HG03159 (cell line): ENCODE measurements around the gene FAM117A.
"Not testable (repeated sequence)": the region's sequence is repeated elsewhere in the genome, so short reads cannot be mapped to it uniquely, and the experiment has no call there.

Experiments
- ATAC-seq: cut with Tn5 transposase; IDR thresholded peaks from one replicate; pipeline ENCODE4 v1.9.1; 2021; ENCODE audit warnings: mild to moderate bottlenecking, moderate library complexity; ENCODE audit not compliant: unreplicated experiment

FAM117A gene

GRCh38 chr17:49681106-49681979 is 82.6 kb downstream of the FAM117A start:
- no peak for ATAC-seq

DNA sequence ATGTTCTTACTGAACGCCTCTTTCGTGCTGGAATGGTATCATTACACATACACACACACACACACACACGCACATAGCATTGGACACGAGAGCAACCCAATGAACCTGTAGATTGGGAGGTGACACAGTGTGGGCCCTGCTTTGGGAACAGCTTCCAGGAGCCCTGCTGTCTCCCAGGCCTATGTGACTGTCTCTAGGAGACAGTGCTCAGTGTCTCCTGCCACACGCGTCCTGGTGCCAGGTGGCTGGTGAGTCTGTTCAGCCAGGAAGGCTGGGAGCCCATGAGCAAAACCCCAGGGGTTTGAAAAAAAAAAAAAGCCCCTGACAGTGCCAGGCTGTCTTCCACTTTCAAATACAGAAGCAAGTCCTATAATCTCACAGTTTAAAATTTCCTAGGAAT is 83.6 kb downstream of the FAM117A start:
- ATAC-seq: no peak

DNA sequence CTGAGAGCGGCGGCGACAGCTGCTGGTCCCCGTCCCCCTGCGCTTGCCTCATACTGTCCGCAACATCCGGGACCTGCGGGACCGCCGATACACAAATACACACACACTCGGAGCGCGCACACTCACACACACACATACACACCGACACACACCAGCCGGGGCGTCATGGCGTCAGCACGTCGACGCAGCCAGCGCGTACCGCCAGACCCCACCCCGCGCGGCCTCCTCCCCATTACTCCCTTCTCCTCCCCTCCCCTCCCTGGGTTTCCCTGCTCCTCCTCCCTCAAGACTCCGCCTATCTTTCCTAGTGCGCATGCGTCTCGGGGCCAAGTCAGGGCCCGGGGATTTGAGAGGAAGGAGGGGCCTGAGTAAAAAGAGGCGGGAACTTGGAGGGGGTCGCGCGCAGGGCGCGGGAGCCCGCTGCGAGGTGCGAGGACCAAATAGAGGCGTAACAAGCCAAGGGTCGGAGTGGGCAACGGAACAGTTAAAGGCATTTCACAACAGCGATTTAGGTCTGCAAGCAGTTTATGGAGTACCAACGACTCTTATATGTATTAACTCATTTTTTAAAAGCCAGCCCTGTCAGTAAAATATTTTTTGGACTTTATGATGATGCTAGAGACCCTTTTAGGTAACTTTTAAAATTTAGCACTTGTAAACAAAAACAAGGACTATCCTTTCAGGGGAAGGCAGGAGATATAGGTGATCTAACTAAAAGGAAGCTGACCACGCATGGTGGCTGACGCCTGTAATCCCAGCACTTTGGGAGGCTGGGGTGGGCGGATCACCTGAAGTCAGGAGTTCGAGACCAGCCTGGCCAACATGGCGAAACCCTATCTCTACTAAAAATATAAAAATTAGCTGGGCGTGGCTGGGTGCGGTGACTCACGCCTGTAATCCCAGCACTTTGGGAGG is 85.7 kb downstream of the FAM117A start, which contains the start of gene SPOP:
Gene SPOP (minus strand): TSS at position 165 of the 915 bp plus-strand sequence. CDS start 55,287 bp downstream, outside the sequence.
- peak; percentile 71 for ATAC-seq

GRCh38 chr17:49677134-49677932 is 86.6 kb downstream of the FAM117A start:
- ATAC-seq: peak; percentile 46

DNA sequence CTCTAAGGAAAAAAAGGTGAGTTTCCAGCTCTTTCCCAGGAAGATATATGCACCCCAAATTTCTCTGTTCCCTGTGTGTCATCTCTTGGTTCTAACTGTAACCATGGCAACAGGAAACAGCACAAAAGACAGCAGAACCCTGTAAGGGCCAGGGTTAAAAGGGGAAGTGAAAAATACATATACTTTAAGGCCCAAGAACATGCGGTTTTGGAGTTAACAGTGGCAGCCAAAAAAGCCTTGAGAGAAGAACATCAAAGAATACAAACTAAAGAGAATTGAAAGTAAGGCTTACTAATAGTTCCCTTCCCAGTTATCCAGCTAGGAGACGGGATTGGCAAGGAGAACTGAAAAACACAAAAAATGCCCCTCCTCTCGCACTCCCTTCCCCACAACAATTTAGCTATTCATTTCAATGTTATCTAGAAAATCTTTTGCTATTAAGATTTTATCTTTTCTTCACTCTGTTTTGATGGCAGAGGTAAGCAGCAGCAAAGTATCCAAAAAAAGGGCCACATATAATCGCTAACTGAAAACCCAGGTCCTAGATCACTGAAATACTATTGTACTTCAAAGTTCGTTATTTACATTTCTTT is 87.6 kb downstream of the FAM117A start:
- peak; percentile 60 for ATAC-seq

DNA sequence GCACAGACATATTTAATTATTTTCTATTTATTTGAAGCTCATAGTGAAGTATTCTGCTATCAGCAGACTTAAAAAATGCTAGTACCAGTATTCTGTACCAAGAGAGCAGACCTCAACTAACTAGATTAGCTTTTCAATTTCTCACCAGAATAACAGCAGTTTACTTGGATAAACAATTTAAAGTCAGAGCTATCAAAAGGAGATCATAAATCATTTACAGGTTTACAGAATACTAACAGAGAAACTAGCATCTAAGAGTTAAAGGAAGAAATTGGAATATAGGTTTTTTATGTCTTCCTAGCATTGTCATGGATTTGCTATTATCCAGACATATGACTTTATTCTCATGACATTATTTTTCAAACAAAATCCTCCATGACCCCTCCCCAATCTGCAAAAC is 89.4 kb downstream of the FAM117A start:
- no peak for ATAC-seq

GRCh38 chr17:49673679-49674078 is 90.3 kb downstream of the FAM117A start:
- ATAC-seq: not testable (repeated sequence)

DNA sequence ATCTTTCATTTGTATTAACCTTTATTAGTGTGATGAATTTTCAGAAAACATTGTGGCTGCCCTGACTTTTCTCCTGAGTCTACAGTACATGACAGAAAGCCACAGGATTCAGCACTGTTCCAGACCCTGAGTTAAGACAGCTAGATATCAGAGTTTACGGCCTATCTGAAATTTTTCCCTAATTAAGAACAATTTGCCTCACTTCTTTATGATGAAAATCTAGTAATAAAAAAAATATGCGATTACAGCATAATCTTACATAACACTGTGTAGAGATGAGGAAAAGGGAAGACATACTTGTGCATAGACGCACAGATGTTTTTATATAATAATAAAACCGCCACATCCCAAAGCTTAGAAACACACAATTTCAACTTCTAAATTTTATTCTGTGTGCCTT is 93.3 kb downstream of the FAM117A start:
- no peak for ATAC-seq

GRCh38 chr17:49670002-49670401 is 93.9 kb downstream of the FAM117A start:
- ATAC-seq: no peak

DNA sequence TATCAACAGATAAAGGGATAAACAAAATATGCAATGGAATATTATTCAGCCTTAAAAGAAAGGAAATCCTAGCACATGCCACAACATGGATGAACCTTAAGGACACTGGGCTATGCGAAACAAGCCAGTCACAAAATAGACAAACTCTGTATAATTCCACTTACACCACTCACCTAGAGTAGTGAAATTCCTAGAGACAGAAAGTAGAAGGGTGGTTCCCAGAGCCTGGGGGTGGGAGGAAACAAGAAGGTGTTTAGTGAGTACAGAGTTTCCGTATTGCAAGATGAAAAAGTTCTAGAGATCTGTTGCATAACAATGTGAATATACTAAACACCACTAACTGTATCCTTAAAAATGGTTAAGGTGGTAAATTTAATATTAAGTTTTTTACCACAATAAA is 96.1 kb downstream of the FAM117A start:
- ATAC-seq: no peak

DNA sequence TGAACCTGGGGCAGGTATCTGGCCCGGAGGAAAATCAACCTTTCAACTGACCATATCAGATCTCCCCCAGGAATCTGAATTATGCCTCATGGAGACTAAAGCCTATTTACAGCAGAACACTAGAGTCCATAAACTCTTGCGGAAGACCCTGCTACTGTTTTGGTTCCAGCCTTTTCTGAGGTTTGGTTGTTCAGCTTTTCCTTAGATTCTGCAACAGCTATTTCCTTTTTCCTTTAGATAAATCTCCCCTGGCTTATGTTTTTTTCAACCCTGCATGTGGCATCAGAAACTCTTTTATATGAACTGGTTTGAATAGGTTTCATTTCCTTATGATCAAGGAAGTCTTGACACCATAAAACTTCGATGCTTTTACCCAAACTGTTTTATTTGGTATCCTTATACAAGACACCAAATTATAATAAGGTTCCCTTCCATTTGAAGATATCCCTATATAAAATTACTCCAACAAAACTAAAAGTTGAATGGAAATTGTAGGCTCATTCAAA is 99.2 kb downstream of the FAM117A start:
- no peak for ATAC-seq
